Measurements from ENCODE around the gene C1QTNF12. TPM values are rescaled to one million over a fixed set of nuclear protein-coding genes. Genes with fewer than 3 reads are reported as not detected.

C1QTNF12 gene
- total RNA-seq, 1 donor from 2014 or later = not detected

GRCh38 chr1:1208713-1209433 is 37.6 kb downstream of the C1QTNF12 start:
- H3K36me3 ChIP-seq = no peaks in the 10 kb centered on the region
- H3K27ac ChIP-seq = no peak overlapping the region
- peaks cover 0 to 3% of the 10 kb centered on the region in 2 donors for H3K4me1 ChIP-seq
- peaks cover 15% of the 10 kb centered on the region for H3K27me3 ChIP-seq
- H3K9me3 ChIP-seq = no peaks in the 10 kb centered on the region
- intact Hi-C loops (cut with DNase I) = no loop called here
- TF ChIP-seq, protein P1, sequence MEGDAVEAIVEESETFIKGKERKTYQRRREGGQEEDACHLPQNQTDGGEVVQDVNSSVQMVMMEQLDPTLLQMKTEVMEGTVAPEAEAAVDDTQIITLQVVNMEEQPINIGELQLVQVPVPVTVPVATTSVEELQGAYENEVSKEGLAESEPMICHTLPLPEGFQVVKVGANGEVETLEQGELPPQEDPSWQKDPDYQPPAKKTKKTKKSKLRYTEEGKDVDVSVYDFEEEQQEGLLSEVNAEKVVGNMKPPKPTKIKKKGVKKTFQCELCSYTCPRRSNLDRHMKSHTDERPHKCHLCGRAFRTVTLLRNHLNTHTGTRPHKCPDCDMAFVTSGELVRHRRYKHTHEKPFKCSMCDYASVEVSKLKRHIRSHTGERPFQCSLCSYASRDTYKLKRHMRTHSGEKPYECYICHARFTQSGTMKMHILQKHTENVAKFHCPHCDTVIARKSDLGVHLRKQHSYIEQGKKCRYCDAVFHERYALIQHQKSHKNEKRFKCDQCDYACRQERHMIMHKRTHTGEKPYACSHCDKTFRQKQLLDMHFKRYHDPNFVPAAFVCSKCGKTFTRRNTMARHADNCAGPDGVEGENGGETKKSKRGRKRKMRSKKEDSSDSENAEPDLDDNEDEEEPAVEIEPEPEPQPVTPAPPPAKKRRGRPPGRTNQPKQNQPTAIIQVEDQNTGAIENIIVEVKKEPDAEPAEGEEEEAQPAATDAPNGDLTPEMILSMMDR (IDR thresholded peaks at IDR 0.05) = no peak
- no peak for DNase-seq (ENCODE audit: low spot score in 2 of 2)
- peak overlapping the region in 1 of 2 donors; percentile 46 for H3K4me3 ChIP-seq

DNA sequence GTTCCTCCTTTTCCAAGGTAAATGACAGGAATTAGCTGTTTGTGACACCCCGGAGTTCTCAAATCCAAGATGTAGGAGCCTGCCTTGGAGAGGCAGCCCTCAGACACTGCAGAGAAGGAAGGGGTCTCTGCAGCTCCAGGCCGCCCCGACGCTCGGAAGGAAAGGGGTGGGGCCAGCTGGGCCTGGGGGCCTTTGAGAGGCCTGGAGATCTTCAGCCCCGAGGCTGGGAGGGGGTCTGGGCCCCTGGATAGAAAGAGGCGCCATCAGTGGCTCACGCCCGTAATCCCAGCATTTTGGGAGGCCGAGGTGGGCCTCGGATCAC is 39.0 kb downstream of the C1QTNF12 start:
- no peak for DNase-seq (ENCODE audit: low spot score in 2 of 2)
- no peaks in the 10 kb centered on the region for H3K9me3 ChIP-seq
- H3K4me3 ChIP-seq = no peak overlapping the region
- peaks cover 0 to 3% of the 10 kb centered on the region in 2 donors for H3K4me1 ChIP-seq
- TF ChIP-seq, protein P1 (IDR thresholded peaks at IDR 0.05) = no peak
- H3K27ac ChIP-seq = no peak overlapping the region
- H3K27me3 ChIP-seq = peaks cover 15% of the 10 kb centered on the region
- intact Hi-C loops (cut with DNase I) = no loop called here
- H3K36me3 ChIP-seq = no peaks in the 10 kb centered on the region

DNA sequence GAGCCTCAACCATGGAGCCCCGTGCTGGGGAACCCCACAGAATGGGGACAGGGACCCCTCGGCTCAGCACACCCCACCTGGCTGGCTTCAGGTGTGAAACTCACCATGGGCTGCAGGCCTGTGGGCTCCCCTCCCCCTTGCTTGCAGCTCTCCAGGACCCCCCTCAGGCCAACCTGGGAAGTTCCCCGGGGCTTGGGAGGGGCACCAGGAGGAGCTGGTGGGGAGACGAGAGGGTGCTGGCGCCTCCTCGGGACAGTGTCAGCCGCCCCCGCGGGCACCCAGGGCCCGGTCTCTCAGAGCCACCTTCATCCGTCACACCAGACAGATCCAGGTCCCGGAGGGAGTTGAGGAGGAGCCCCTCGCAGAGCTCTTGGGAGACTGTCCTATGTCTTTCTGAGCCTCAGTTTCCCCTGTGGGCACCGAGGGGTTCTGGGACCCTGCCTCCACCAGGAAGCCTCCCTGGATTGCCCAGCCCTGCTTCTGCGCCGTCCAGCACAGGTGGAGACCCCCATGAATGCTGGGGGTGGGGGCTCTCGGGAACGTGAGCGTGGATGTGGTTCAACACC is 39.5 kb downstream of the C1QTNF12 start:
- Histone ChIP-seq H3K4me3 (no peak overlapping the region), H3K27ac (no peak overlapping the region), H3K4me1 (peaks cover 0 to 3% of the 10 kb centered on the region in 2 donors), H3K36me3 (no peaks in the 10 kb centered on the region), H3K27me3 (peaks cover 15% of the 10 kb centered on the region), H3K9me3 (no peaks in the 10 kb centered on the region)
- DNase-seq (ENCODE audit: low spot score in 2 of 2) = no peak
- TF ChIP-seq, protein P1 (IDR thresholded peaks at IDR 0.05) = no peak
- intact Hi-C loops (cut with DNase I) = no loop called here

DNA sequence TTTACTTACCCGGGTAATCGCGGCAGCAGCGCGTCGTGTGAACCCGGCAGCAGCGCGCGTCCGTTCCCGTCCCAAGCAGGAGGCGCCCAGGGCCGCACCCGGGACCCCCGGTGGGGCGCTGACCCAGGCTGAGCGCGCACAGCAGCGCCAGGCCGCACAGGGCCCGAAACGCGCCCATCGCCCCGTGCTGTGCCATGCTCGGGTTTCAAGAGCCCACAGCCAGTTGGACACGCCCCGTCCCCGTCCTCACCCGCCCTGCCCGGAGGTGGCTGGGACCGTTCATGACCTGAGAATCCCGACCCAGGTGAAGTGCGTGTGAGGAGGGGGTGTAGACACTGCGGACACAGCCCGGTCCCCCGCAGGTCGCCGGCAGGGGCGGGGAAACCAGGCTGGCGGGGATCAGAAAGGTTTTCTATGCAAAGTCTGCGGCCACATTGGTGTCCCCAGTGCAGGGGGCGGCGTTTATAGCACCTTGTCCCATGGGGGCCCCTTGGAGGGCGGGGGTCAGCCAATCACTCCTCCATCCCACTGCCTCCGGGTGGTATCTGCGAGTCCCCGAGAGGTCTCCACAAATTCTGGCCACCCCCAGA is 40.1 kb downstream of the C1QTNF12 start, which contains the start of gene TNFRSF18:
Gene TNFRSF18, minus strand, starts transcription at position 217 of the 590 bp plus-strand sequence. Its CDS starts 21 bp downstream, at position 196.
- peaks cover 0 to 4% of the 10 kb centered on the region in 2 donors for H3K4me1 ChIP-seq
- peak within 1 kb of the TSS in 1 of 2 donors; percentile 41 for H3K4me3 ChIP-seq
- peaks cover 15% of the 10 kb centered on the region for H3K27me3 ChIP-seq
- intact Hi-C loops (cut with DNase I) = no loop called here
- no peaks in the 10 kb centered on the region for H3K36me3 ChIP-seq
- TF ChIP-seq, protein P1 (IDR thresholded peaks at IDR 0.05) = no peak
- no peak within 1 kb of the TSS for H3K27ac ChIP-seq
- no peak for DNase-seq (ENCODE audit: low spot score in 2 of 2)
- no peaks in the 10 kb centered on the region for H3K9me3 ChIP-seq

DNA sequence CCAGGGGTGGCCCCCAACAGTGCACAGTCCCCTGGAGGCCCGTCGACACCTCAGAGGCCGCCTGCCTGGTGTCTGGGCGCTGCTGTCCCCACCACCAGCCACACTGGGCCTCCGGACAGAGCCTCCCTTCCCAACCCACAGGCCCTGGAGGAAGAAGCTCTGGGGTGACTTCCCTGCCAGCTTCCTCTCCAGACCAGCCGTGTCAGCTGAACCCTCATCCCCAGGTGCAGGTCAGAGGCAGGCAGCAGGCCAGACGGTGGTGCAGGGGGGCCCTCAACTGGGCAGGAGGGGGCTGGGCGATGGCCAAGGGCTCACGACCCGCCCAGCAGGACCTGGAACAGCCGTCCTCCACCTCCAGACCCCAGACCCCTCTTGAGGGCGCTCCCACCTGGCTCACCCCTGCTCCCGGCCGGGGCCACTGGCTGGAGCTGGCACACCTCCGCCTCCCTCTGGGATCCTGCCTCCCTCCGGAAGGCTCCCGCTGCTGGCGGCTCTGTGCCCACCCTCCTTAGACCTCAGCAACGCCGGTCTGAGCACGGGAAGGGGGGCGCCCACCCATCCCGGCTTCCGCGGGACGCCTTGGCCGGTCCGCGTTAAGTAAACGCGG is 40.6 kb downstream of the C1QTNF12 start:
- no peak for DNase-seq (ENCODE audit: low spot score in 2 of 2)
- Histone ChIP-seq H3K4me1 (peaks cover 0 to 10% of the 10 kb centered on the region in 2 donors), H3K27me3 (peaks cover 15% of the 10 kb centered on the region), H3K27ac (no peak overlapping the region), H3K4me3 (peak overlapping the region in 1 of 2 donors; percentile 41), H3K9me3 (no peaks in the 10 kb centered on the region), H3K36me3 (no peaks in the 10 kb centered on the region)
- intact Hi-C loops (cut with DNase I) = no loop called here
- TF ChIP-seq, protein P1 (IDR thresholded peaks at IDR 0.05) = no peak

All from ascending aorta (tissue), 2 donors.